Activated naive CD8-positive, alpha-beta T cell treated with anti-CD3 and anti-CD28 coated beads, Interleukin-2, amount 50 U/mL, for 16 hours (primary cell): ENCODE measurements around the gene CD300H.
"Not testable (repeated sequence)": the region's sequence is repeated elsewhere in the genome, so short reads cannot be mapped to it uniquely, and the experiment has no call there.

Source experiments
- DNase-seq: peaks from one replicate; pipeline ENCODE4 v3.0.0-alpha.2; 2020; ENCODE audit warnings: low read depth, low spot score

CD300H gene

DNA sequence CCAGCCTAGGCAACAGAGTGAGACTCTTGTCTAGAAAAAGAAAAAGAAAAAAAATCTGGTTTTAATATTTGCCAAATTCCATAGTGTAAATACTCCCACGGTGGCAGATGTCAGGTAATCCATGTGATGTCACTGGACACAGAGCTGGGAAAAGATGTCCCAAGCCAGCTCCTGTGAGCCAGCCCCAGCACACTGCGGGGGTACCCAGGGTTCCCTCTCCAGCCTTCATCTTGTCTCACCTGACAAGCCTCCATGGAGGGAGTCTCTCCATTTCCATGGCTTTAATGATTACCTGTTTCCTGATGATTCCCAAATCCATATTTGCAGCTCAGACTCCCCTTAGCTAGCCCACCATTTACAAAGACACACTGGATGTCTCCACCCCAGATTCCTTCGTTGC is 40.6 kb downstream of the CD300H start:
- no peak for DNase-seq

- no peak for DNase-seq
These were observed 41.5 kb downstream of the CD300H start for GRCh38 chr17:74525781-74526288.

- DNase-seq, result no peak
These were observed 41.9 kb downstream of the CD300H start for GRCh38 chr17:74525465-74525725.

- no peak for DNase-seq
These were observed 42.5 kb downstream of the CD300H start for GRCh38 chr17:74524653-74525464.

GRCh38 chr17:74523308-74523707 is 44.0 kb downstream of the CD300H start:
- no peak for DNase-seq

GRCh38 chr17:74522381-74523105 is 44.8 kb downstream of the CD300H start:
- no peak for DNase-seq

DNA sequence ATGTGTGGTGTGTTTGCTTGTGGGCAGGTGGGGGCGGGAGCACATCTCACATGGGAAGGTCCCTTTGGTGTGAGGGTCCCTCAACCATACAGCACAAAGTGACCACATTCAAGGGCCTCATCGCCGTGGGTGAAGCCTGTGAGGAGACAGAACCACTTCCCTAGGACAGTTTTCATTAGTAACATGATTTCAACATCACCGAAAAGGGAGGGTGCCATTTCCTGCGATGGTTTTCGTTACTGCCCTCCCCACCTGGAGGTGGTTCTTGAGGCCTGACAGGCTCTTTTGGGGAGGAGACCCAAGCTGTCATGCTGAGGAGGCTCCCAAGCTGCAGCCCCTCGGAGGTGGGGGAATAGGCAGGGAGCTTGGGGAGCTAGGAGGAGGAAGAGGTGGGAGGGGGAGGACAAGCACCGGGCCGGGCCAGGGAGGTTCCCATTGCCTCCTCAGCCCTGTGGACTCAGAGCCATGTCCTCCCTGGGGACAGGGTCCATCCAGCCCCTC is 45.6 kb downstream of the CD300H start:
- no peak for DNase-seq

GRCh38 chr17:74520790-74521480 is 46.4 kb downstream of the CD300H start:
- no peak for DNase-seq

GRCh38 chr17:74520016-74520434 is 47.3 kb downstream of the CD300H start:
- DNase-seq, result no peak

GRCh38 chr17:74518413-74518981 is 48.8 kb downstream of the CD300H start:
- not testable (repeated sequence) for DNase-seq

GRCh38 chr17:74516561-74517328 is 50.6 kb downstream of the CD300H start:
- no peak for DNase-seq

- no peak for DNase-seq
These were observed 51.4 kb downstream of the CD300H start for GRCh38 chr17:74515941-74516340.

- no peak for DNase-seq
These were observed 52.5 kb downstream of the CD300H start for GRCh38 chr17:74514632-74515334.

DNA sequence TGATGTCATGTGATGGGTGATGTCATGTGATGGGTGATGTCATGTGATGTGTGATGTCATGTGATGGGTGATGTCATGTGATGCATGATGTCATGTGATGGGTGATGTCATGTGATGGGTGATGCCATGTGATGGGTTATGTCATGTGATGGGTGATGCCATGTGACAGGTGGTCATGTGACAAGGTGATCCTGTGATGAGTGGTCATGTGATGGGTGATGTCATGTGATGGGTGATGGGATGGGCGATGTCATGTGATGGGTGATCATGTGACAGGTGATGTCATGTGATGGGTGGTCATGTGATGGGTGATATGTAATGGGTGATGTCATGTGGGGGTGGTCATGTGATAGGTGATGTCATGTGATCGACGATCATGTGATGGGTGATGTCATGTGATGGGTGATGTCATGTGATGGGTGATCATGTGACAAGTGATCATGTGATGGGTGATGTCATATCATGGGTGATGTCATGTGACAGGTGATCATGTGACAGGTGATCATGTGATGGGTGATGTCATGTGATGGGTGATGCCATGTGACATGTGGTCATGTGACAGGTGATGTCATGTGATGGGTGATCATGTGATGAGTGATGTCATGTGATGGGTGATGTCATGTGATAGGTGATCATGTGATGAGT is 53.2 kb downstream of the CD300H start:
- DNase-seq, result no peak

DNA sequence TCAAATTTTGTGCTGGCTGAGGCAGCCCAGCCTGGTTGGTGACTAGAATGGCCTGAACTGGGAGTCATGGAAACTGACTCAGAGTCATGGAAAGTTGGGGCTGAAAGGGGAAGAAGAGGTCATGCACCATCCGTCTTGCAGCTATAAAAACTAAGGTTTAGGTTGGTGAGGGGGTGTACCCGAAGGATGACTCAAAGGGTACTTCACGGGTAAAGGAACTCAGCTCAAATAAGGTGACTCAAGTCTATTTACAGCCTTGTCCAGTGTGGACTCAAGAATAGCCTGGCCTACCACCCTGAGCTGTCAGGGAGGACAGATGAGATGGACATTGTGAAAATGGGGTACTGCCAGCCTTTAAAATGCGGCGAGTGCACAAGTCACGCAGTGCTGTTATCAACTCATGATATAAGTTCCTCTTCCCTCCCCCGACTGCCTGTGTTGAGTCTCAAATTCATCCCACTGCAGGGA is 54.7 kb downstream of the CD300H start:
- no peak for DNase-seq

- no peak for DNase-seq
These were observed 55.3 kb downstream of the CD300H start for GRCh38 chr17:74512036-74512435.
